HEK293T (cell line): ENCODE results near the gene TECPR1.

Source experiments
- CTCF ChIA-PET: fragments of 350-600 bp; formaldehyde crosslinking; extraction: SDS; loops from one replicate; lab custom pipeline; 2021; ENCODE audit warnings: antibody characterized with exemption, inconsistent platforms; lab: Yijun Ruan, JAX
- POLR2A ChIA-PET: fragments of 350-600 bp; formaldehyde crosslinking; extraction: SDS; loops from one replicate; lab custom pipeline; 2020; ENCODE audit warnings: antibody characterized with exemption, inconsistent platforms; lab: Yijun Ruan, JAX
- DNase-seq: peaks from one replicate; pipeline ENCODE4 v3.0.0; 2012; ENCODE audit warnings: mixed read lengths; ENCODE audit errors: extremely low spot score
- ARNT ChIP-seq: fragments of 450-650 bp; IDR thresholded peaks from 2 replicates; pipeline ENCODE4 v1.6.1; 2017; ENCODE audit warnings: mild to moderate bottlenecking
- BHLHE40 ChIP-seq: fragments of 450-650 bp; IDR thresholded peaks from 2 replicates; pipeline ENCODE4 v1.6.1; 2016; ENCODE audit warnings: mild to moderate bottlenecking, moderate library complexity, borderline replicate concordance
- CTBP1 ChIP-seq: fragments of 450-650 bp; IDR thresholded peaks from 2 replicates; pipeline ENCODE4 v1.6.1; 2016; ENCODE audit warnings: borderline replicate concordance
- ELF4 ChIP-seq: fragments of 450-650 bp; IDR thresholded peaks from 2 replicates; pipeline ENCODE4 v1.6.1; 2017; ENCODE audit warnings: antibody characterized with exemption
- FOXA1 ChIP-seq: fragments of 450-650 bp; IDR thresholded peaks from 2 replicates; pipeline ENCODE4 v1.6.1; 2016; ENCODE audit warnings: mild to moderate bottlenecking
- FOXK2 ChIP-seq: fragments of 450-650 bp; IDR thresholded peaks from 2 replicates; pipeline ENCODE4 v1.6.1; 2016; ENCODE audit warnings: mild to moderate bottlenecking
- FOXM1 ChIP-seq: fragments of 450-650 bp; IDR thresholded peaks from 2 replicates; pipeline ENCODE4 v1.6.1; 2017; ENCODE audit warnings: mild to moderate bottlenecking, borderline replicate concordance
- HDGF ChIP-seq: fragments of 450-650 bp; IDR thresholded peaks from 2 replicates; pipeline ENCODE4 v1.6.1; 2017; ENCODE audit warnings: antibody characterized with exemption, borderline replicate concordance
- L3MBTL2 ChIP-seq: fragments of 450-650 bp; conservative IDR thresholded peaks from 2 replicates; pipeline ENCODE4 v1.6.1; 2016; ENCODE audit warnings: mild to moderate bottlenecking
- LEF1 ChIP-seq: fragments of 450-650 bp; IDR thresholded peaks from 2 replicates; pipeline ENCODE4 v1.6.1; 2017; ENCODE audit warnings: mild to moderate bottlenecking, borderline replicate concordance
- NFRKB ChIP-seq: fragments of 450-650 bp; IDR thresholded peaks from 2 replicates; pipeline ENCODE4 v1.6.1; 2016; ENCODE audit warnings: mild to moderate bottlenecking, moderate library complexity
- SP1 ChIP-seq: fragments of 450-650 bp; IDR thresholded peaks from 2 replicates; pipeline ENCODE4 v1.6.1; 2017
- SUZ12 ChIP-seq: fragments of 450-650 bp; IDR thresholded peaks from 2 replicates; pipeline ENCODE4 v1.6.1; 2016; ENCODE audit warnings: mild to moderate bottlenecking
- TARDBP ChIP-seq: fragments of 450-650 bp; IDR thresholded peaks from 2 replicates; pipeline ENCODE4 v1.6.1; 2016
- ZNF384 ChIP-seq: fragments of 450-650 bp; IDR thresholded peaks from 2 replicates; pipeline ENCODE4 v1.6.1; 2016
- TF ChIP-seq, protein P1 (sequence below): fragments of 450-650 bp; IDR thresholded peaks from 2 replicates; pipeline ENCODE4 v1.6.1; 2016

The TECPR1 gene

GRCh38 chr7:98178321-98178720 is 73.7 kb downstream of the TECPR1 start:
- CTCF ChIA-PET: interaction anchor here (0.6 kb wide), 1 partner anchor 157 kb away, joined by 4 read pairs; no protein-coding TSS in a partner anchor
- no peak for DNase-seq
- no peak for TF ChIP-seq CTBP1
- POLR2A ChIA-PET: no interaction called here

DNA sequence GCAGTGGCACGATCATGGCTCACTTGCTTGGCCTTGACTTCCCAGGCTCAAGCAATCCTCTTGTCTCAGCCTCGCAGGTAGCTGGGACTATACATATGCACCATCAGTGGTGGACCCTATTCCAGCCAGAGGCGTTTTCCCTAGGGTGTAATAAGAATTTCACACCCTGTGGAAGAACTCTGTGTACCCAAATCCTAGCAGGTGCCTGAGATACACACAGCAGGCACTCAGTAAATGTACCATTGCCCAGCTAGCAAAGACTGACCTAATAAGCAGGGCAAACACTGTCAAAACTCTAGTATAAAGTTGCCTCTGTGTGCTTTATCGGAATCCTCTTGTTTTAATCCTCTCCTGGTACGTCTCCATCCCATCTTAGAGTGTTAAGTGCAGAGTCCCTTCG is 74.5 kb downstream of the TECPR1 start:
- ChIA-PET CTCF (no interaction called here), POLR2A (no interaction called here)
- TF ChIP-seq HDGF (no peak), SUZ12 (no peak), BHLHE40 (no peak), ELF4 (no peak)

GRCh38 chr7:98175260-98175940 is 76.6 kb downstream of the TECPR1 start:
- CTCF ChIA-PET: interaction anchor here (1.2 to 1.7 kb wide), 2 partner anchors 10 to 154 kb away, joined by 4 to 8 read pairs; no protein-coding TSS in a partner anchor
- TF ChIP-seq TARDBP (no peak), LEF1 (no peak), FOXK2 (no peak), SUZ12 (no peak), CTBP1 (no peak), FOXM1 (no peak), BHLHE40 (no peak), FOXA1 (no peak), L3MBTL2 (no peak), SP1 (no peak), ZNF384 (no peak), ELF4 (no peak), HDGF (no peak), ARNT (no peak), NFRKB (no peak)
- TF ChIP-seq, protein P1, sequence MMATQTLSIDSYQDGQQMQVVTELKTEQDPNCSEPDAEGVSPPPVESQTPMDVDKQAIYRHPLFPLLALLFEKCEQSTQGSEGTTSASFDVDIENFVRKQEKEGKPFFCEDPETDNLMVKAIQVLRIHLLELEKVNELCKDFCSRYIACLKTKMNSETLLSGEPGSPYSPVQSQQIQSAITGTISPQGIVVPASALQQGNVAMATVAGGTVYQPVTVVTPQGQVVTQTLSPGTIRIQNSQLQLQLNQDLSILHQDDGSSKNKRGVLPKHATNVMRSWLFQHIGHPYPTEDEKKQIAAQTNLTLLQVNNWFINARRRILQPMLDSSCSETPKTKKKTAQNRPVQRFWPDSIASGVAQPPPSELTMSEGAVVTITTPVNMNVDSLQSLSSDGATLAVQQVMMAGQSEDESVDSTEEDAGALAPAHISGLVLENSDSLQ: no peak
- POLR2A ChIA-PET: no interaction called here
- no peak for DNase-seq

More for the DNA sequence above, 74.5 kb downstream of the TECPR1 start:
- DNase-seq: no peak

DNA sequence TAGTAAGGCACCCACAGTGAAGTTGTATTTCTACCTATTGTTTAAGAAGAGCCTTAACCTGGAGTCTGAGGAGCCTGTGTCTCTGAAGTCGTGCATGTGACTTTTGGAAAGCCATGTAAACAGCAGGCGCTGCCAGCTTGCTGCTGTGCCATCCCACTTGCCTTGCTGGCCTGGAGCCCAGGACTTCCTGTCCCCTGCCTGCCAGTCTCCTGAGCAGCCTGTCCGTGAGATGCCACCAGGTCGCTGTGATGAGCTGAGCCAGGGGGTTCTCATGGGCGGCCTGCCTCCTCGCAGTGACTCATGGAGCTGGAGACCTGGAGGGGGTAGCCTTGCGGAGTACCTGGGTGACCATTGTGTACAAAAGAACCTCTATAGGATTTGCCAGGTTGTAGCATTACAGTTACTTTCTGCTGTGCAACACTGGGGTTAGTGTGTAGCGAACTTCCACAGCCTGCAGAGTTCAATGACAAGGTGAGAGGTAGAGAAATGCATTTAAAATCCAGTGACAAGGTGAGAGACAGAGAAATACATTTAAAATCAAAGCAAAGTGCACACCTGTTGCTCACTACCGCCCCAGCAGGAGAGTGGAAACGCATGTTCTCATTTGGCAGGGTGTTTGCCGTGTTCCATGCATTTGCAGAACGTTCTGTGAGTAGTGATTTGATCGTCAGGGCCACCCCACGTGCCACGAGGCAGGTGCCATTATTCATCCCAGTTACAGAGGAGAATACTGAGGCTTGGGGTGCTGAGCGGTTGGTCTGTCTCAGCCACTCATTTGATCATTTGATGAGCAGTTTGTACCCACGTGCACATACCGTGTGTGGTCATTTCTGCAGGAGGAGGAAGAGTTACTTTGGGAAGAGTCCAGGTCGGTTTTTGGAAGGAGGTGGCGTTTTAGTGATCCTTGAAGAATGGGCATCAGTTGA is 77.4 kb downstream of the TECPR1 start:
- no peak for DNase-seq
- CTCF ChIA-PET: no interaction called here
- POLR2A ChIA-PET: no interaction called here
- TF ChIP-seq SP1: no peak
- no peak for TF ChIP-seq FOXK2
- no peak for TF ChIP-seq LEF1
- no peak for TF ChIP-seq L3MBTL2
- TF ChIP-seq FOXA1: no peak
- TF ChIP-seq SUZ12: no peak
- TF ChIP-seq NFRKB: no peak
- no peak for TF ChIP-seq ARNT
- no peak for TF ChIP-seq BHLHE40
- TF ChIP-seq, protein P1: no peak
- TF ChIP-seq ELF4: no peak
- no peak for TF ChIP-seq TARDBP
- no peak for TF ChIP-seq HDGF

GRCh38 chr7:98171449-98171848 is 80.6 kb downstream of the TECPR1 start:
- TF ChIP-seq BHLHE40: no peak
- TF ChIP-seq FOXK2: no peak
- TF ChIP-seq SP1: no peak
- ChIA-PET CTCF (no interaction called here), POLR2A (no interaction called here)
- no peak for DNase-seq

GRCh38 chr7:98170966-98171365 is 81.1 kb downstream of the TECPR1 start:
- TF ChIP-seq ZNF384 (no peak), CTBP1 (no peak), BHLHE40 (no peak), LEF1 (no peak), FOXM1 (no peak), HDGF (no peak), FOXK2 (no peak), NFRKB (no peak), SUZ12 (no peak)
- TF ChIP-seq, protein P1: no peak
- ChIA-PET CTCF (interaction anchor here (0.7 to 9.7 kb wide), 2 partner anchors 21 to 148 kb away, joined by 4 to 154 read pairs; no protein-coding TSS in a partner anchor), POLR2A (no interaction called here)
- DNase-seq: no peak
